WTC11 (cell line): ENCODE measurements around the gene YIF1A.

Source experiments
- CBFB ChIP-seq: sonication (generic); formaldehyde crosslinking; IDR thresholded peaks from 2 replicates; pipeline ENCODE4 v1.8.1; 2022; ENCODE audit warnings: mild to moderate bottlenecking, low read depth, missing genetic modification reagents
- CREB1 ChIP-seq: sonication (generic); formaldehyde crosslinking; IDR thresholded peaks from 2 replicates; pipeline ENCODE4 v1.8.0; 2023; ENCODE audit warnings: mild to moderate bottlenecking, missing genetic modification reagents
- CTCF ChIP-seq: fragments of 200-600 bp; IDR thresholded peaks from 2 replicates; pipeline ENCODE4 v1.8.0; 2022; ENCODE audit warnings: antibody characterized with exemption
- ELF4 ChIP-seq: sonication (generic); formaldehyde crosslinking; IDR thresholded peaks from 2 replicates; pipeline ENCODE4 v1.8.1; 2022; ENCODE audit warnings: low read depth, mild to moderate bottlenecking, moderate library complexity, missing genetic modification reagents
- FOXP1 ChIP-seq: sonication (generic); formaldehyde crosslinking; IDR thresholded peaks from 2 replicates; pipeline ENCODE4 v1.8.0; 2022; ENCODE audit warnings: missing genetic modification reagents, mild to moderate bottlenecking, moderate library complexity, borderline replicate concordance
- HMGXB4 ChIP-seq: sonication (generic); formaldehyde crosslinking; IDR thresholded peaks from 2 replicates; pipeline ENCODE4 v1.8.1; 2023; ENCODE audit warnings: mild to moderate bottlenecking, moderate library complexity, missing genetic modification reagents
- IRF1 ChIP-seq: sonication (generic); formaldehyde crosslinking; IDR thresholded peaks from 2 replicates; pipeline ENCODE4 v1.8.0; 2023; ENCODE audit warnings: missing genetic modification reagents
- MAX ChIP-seq: sonication (generic); formaldehyde crosslinking; IDR thresholded peaks from 2 replicates; pipeline ENCODE4 v1.8.0; 2022; ENCODE audit warnings: mild to moderate bottlenecking, missing genetic modification reagents
- TP53 ChIP-seq: sonication (generic); formaldehyde crosslinking; IDR thresholded peaks from 2 replicates; pipeline ENCODE4 v1.8.1; 2023; ENCODE audit warnings: mild to moderate bottlenecking, missing genetic modification reagents

GRCh38 chr11:66237867-66238266, 51.1 kb downstream of the YIF1A start:
- TF ChIP-seq FOXP1 (CRISPR knock-in tag) (no peak), CTCF (no peak), HMGXB4 (CRISPR knock-in tag) (no peak), CBFB (CRISPR knock-in tag) (no peak), ELF4 (CRISPR knock-in tag) (no peak), CREB1 (CRISPR knock-in tag) (no peak), TP53 (no peak), IRF1 (CRISPR knock-in tag) (no peak), MAX (CRISPR knock-in tag) (no peak)
